Measurements from ENCODE around the gene MAST4.

DNA sequence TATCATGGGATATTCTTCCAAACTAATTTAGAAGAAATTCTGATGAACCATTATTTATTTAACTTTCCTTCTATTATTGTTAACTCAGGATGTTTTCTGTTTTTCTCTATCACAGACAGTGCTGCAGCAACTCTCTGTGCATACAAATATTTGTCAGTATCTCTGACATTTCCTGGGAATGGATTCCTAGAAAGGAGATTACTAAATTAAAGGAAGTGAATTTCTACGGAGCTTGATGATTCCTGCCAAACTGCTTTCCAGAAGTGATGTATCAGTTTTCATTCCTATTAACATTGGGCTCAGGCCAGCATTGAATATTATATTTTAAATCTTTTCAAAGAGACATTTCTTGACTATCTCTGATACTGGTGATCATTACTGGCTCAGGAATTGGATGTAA, 26.0 kb upstream of the MAST4 start:
- TF ChIP-seq, protein P1, sequence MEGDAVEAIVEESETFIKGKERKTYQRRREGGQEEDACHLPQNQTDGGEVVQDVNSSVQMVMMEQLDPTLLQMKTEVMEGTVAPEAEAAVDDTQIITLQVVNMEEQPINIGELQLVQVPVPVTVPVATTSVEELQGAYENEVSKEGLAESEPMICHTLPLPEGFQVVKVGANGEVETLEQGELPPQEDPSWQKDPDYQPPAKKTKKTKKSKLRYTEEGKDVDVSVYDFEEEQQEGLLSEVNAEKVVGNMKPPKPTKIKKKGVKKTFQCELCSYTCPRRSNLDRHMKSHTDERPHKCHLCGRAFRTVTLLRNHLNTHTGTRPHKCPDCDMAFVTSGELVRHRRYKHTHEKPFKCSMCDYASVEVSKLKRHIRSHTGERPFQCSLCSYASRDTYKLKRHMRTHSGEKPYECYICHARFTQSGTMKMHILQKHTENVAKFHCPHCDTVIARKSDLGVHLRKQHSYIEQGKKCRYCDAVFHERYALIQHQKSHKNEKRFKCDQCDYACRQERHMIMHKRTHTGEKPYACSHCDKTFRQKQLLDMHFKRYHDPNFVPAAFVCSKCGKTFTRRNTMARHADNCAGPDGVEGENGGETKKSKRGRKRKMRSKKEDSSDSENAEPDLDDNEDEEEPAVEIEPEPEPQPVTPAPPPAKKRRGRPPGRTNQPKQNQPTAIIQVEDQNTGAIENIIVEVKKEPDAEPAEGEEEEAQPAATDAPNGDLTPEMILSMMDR (IDR thresholded peaks at IDR 0.05), result no peak
- TF ChIP-seq EZH2 (IDR thresholded peaks at IDR 0.05) (no peak), EZH2phosphoT487 (IDR thresholded peaks at IDR 0.05) (no peak)

Measured in neural progenitor cell (in vitro differentiated cells).